RWPE1 (cell line): Measurements from ENCODE around the gene RAB20.
A peak's percentile ranks its signal among the peaks of the same experiment; 100 is the strongest.

ENCODE experiments used
- CTCF ChIA-PET: fragments of 350-600 bp; sonication (Branson Sonifier 250); formaldehyde crosslinking; extraction: SDS; loops from one replicate; lab custom pipeline; 2021; lab: Yijun Ruan, JAX
- POLR2A ChIA-PET: fragments of 400-600 bp; formaldehyde crosslinking; extraction: SDS; loops from one replicate; lab custom pipeline; 2020; ENCODE audit warnings: antibody characterized with exemption; ENCODE audit not compliant: low non-redundant PET; lab: Yijun Ruan, JAX
- DNase-seq: peaks from one replicate; pipeline ENCODE4 v3.0.0; 2012; ENCODE audit warnings: low spot score
- H3K27ac ChIP-seq: fragments of 450-650 bp; 2 replicates; pipeline ENCODE4 v1.5.1; 2017
- TF ChIP-seq, protein P1 (sequence below): fragments of 450-650 bp; conservative IDR thresholded peaks from 2 replicates; pipeline ENCODE4 v1.5.1; 2017; ENCODE audit warnings: low read depth, mild to moderate bottlenecking

RAB20 gene

GRCh38 chr13:110522721-110523120, 38.8 kb downstream of the RAB20 start:
- TF ChIP-seq, protein P1, sequence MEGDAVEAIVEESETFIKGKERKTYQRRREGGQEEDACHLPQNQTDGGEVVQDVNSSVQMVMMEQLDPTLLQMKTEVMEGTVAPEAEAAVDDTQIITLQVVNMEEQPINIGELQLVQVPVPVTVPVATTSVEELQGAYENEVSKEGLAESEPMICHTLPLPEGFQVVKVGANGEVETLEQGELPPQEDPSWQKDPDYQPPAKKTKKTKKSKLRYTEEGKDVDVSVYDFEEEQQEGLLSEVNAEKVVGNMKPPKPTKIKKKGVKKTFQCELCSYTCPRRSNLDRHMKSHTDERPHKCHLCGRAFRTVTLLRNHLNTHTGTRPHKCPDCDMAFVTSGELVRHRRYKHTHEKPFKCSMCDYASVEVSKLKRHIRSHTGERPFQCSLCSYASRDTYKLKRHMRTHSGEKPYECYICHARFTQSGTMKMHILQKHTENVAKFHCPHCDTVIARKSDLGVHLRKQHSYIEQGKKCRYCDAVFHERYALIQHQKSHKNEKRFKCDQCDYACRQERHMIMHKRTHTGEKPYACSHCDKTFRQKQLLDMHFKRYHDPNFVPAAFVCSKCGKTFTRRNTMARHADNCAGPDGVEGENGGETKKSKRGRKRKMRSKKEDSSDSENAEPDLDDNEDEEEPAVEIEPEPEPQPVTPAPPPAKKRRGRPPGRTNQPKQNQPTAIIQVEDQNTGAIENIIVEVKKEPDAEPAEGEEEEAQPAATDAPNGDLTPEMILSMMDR, result no peak
- no peak overlapping the region for H3K27ac ChIP-seq
- DNase-seq, result no peak
- POLR2A ChIA-PET, result no interaction called here
- CTCF ChIA-PET, result no interaction called here

GRCh38 chr13:110521946-110522345, 39.6 kb downstream of the RAB20 start:
- CTCF ChIA-PET, result no interaction called here
- no peak overlapping the region for H3K27ac ChIP-seq

DNA sequence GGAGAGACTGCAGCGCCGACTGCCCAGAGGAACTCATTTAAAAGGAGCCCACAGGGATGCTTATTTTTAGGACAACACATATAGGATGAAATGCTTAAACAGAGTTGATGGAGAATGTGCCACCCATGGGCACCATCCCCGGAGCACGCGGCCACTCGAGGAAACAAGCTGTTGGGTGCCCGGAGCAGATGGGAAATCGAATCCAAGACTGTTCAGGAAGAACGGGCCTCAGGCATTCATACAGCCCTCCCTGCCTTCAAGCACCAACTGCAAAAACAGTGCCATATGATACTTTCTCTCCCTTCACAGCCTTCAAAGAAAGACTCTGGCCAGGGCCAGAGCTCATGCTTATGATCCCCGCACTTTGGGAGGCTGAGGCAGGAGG, 40.2 kb downstream of the RAB20 start:
- TF ChIP-seq, protein P1, result no peak
- ChIA-PET CTCF (interaction anchor here (0.6 kb wide), 2 partner anchors 37 to 45 kb away, joined by 3 to 4 read pairs; no protein-coding TSS in a partner anchor), POLR2A (no interaction called here)
- DNase-seq, result no peak
- H3K27ac ChIP-seq, result 0 out of 2 replicates have a peak overlapping the region, but pooled peaks have one; percentile 8

More at GRCh38 chr13:110521946-110522345, 39.6 kb downstream of the RAB20 start:
- POLR2A ChIA-PET, result no interaction called here
- TF ChIP-seq, protein P1, result no peak
- DNase-seq, result no peak

GRCh38 chr13:110520431-110521295, 40.9 kb downstream of the RAB20 start:
- 0 out of 2 replicates have a peak overlapping the region, but pooled peaks have one; percentile 8 for H3K27ac ChIP-seq
- no peak for DNase-seq
- ChIA-PET POLR2A (no interaction called here), CTCF (interaction anchor here (0.6 kb wide), 2 partner anchors 37 to 46 kb away, joined by 3 to 4 read pairs; no protein-coding TSS in a partner anchor)
- TF ChIP-seq, protein P1, result no peak

- DNase-seq, result no peak
- no peak overlapping the region for H3K27ac ChIP-seq
- CTCF ChIA-PET, result no interaction called here
- TF ChIP-seq, protein P1, result no peak
- POLR2A ChIA-PET, result no interaction called here
Observed at GRCh38 chr13:110519506-110519905, 42.0 kb downstream of the RAB20 start.

GRCh38 chr13:110519046-110519445, 42.5 kb downstream of the RAB20 start:
- CTCF ChIA-PET, result no interaction called here
- H3K27ac ChIP-seq, result no peak overlapping the region
- TF ChIP-seq, protein P1, result no peak
- POLR2A ChIA-PET, result no interaction called here
- no peak for DNase-seq
